Gastroesophageal sphincter (tissue), 3 donors: ENCODE measurements around the gene BTBD9.

Experiments
- POLR2A ChIP-seq, 2 donors: fragments of 450-650 bp; IDR thresholded peaks; one replicate each; pipeline ENCODE4 v1.6.1; 2017; ENCODE audit warnings: antibody characterized with exemption in 2 of 2, mild to moderate bottlenecking in 2 of 2, moderate library complexity in 1 of 2
- POLR2AphosphoS5 ChIP-seq: sonication (generic); formaldehyde crosslinking; IDR thresholded peaks from one replicate; pipeline ENCODE4 v1.6.1; 2017; ENCODE audit warnings: antibody characterized with exemption
- TF ChIP-seq, protein P1 (sequence below), 4 experiments: fragments of 200-600 bp in 2 of 4; fragments of 450-650 bp in 2 of 4; sonication (generic) in 1 of 4; IDR thresholded peaks; one replicate each; pipeline ENCODE4 v1.5.1; 2017 to 2019; ENCODE audit warnings: antibody characterized with exemption in 4 of 4, mild to moderate bottlenecking in 2 of 4, moderate library complexity in 2 of 4

DNA sequence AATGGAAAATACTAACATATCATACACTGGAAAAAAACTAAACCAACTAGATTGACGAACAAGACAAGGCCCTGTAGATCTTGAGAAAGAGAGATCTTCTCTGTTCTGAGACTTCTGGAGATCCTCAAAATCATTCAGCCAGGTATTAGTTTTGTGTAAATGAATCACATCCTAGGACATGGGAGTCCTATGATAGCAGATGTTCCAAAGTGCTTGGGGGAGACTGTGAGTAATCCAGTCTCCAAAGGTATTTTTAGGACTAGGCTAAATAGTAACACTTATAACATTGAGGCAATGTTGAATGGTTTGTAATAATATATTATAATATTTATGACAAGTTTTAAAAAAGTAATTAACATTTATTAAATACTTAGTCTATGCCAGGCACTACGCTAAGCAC lies 275.0 kb downstream of the BTBD9 start:
- TF ChIP-seq, protein P1, sequence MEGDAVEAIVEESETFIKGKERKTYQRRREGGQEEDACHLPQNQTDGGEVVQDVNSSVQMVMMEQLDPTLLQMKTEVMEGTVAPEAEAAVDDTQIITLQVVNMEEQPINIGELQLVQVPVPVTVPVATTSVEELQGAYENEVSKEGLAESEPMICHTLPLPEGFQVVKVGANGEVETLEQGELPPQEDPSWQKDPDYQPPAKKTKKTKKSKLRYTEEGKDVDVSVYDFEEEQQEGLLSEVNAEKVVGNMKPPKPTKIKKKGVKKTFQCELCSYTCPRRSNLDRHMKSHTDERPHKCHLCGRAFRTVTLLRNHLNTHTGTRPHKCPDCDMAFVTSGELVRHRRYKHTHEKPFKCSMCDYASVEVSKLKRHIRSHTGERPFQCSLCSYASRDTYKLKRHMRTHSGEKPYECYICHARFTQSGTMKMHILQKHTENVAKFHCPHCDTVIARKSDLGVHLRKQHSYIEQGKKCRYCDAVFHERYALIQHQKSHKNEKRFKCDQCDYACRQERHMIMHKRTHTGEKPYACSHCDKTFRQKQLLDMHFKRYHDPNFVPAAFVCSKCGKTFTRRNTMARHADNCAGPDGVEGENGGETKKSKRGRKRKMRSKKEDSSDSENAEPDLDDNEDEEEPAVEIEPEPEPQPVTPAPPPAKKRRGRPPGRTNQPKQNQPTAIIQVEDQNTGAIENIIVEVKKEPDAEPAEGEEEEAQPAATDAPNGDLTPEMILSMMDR (IDR thresholded peaks at IDR 0.05), result no peak
- TF ChIP-seq POLR2A (IDR thresholded peaks at IDR 0.05) (no peak), POLR2AphosphoS5 (no peak)
